Suppressor macrophage treated with lipopolysaccharide for 4 hours (primary cell): ENCODE data around the gene CCBE1.
A peak's percentile ranks its signal among the peaks of the same experiment; 100 is the strongest.

Experiments
- DNase-seq: peaks from one replicate; pipeline ENCODE4 v3.0.0-alpha.2; 2020

CCBE1 gene

DNA sequence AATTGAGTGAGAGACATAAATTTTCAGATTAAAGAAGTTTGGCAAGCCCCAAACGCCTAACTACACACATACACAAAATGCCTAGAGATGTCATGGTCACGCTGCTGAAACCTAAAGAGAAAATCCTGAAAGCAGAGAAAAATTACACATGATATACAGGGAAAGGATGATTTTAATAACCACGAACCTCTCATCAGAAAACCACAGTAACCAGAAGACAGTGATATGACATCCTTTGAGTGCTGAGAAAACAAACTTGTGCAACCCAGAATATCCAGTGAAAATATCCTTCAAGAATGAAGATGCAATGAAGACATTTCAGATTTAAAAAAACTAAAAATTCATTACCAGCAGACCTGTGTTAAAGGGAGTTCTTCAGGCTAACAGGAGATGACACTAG lies 215.8 kb downstream of the CCBE1 start:
- DNase-seq = no peak

GRCh38 chr18:59479776-59480175 lies 217.4 kb downstream of the CCBE1 start:
- no peak for DNase-seq

GRCh38 chr18:59478591-59478990 lies 218.6 kb downstream of the CCBE1 start:
- DNase-seq = no peak

DNA sequence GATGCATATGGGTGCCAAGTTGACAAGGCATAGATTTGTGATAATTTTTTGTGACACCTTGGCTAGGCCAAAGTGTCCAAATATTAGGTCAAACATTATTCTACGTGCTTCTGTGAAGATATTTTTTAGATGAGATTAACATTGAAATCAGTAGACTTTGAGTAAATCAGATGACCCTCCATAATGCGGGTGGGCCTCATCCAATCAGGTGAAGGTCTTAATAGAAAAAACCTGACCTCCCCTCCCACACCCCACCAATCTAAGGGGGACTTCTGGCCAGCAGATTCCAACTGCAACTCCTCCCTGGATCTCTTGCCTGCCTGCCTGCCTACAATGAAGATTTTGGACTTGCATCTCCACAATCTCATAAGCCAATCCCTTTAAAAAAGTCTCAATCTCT lies 219.4 kb downstream of the CCBE1 start:
- DNase-seq = no peak

DNA sequence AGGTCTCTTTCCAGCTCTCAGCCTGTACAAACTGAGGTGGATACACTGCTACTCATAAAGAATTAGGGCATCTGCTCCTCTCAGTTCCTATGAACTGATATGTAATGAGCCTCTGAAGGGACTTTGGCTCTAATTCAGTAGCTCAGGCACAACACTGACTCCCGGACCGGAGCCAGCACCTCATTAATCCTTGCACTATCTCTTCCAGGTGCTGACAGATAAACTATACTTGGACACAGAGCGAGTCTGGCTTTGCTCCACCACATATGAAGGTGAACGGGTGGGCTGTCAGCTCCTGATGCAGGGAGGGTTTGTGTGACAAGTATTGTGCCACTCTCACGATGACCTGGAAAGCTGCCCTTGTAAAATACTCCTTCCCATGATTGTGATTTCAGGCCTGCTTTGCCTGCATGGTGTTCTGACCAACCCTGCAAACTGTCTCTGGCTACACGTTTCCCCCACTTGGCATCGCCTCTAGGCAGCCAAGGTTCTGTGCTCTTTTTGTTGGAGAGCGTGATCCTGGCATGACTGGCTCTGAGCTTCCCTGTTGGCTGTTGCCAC lies 226.6 kb downstream of the CCBE1 start:
- DNase-seq = no peak

- DNase-seq = no peak
Measured at GRCh38 chr18:59469463-59470180, 227.6 kb downstream of the CCBE1 start.

DNA sequence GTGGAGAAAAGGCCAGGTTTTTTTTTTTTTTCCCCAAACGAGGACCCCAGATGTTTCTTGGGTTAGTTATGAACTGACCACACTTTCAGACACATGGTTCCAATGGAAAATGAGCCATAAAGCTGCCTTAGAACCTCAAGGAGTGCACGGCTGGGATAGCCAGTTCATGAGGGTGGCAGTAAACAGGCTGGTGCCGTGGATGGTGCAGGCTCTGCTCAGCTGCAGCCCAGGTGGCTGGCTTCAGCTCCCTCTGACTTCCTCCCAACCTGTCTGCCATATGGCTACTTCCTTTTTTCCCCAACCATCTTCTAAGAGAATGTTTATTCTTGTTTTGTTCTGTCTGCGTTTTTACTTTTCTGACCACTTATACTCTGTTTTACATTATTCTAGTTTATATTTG lies 228.4 kb downstream of the CCBE1 start:
- no peak for DNase-seq

GRCh38 chr18:59467497-59467896 lies 229.7 kb downstream of the CCBE1 start:
- no peak for DNase-seq

GRCh38 chr18:59466980-59467379 lies 230.2 kb downstream of the CCBE1 start:
- DNase-seq = no peak

DNA sequence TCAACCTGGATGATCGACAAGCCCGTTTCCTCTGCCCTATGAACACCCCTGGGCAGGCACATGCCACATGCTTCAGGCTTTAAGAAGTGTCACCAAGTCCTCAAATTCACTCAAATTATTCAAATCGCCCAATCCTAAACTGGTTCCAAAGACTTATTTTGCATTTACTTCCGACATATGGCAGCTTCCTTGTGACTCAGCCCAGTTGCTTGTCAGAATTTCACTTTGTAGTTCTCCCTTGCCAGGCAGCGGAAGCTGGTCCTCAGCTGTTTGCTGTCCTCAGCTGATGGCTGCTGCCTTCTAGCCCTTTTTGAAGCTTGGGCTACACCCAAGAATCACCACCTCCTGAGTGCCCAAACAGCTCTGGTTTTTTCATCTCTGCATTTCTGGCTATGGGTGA lies 232.7 kb downstream of the CCBE1 start:
- DNase-seq = no peak

DNA sequence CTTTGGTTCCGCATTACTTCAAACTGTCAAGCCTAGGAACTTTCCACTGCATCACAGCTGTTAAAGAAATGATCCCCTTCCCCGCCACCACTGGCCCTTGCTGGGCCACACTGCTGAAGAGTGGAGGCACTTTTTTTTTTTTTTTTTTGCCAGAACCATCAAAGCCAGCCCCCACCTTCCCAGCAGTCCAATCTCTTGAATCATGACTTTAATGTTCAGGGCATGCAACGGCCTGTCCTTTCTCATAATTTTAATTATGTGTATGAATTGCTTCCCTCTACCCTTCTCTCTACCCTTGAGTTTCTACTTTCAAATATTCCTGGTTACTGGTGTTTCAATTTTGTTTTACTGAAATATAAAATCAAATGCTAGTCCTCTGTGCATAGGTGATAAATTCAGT lies 236.1 kb downstream of the CCBE1 start:
- no peak for DNase-seq

GRCh38 chr18:59460072-59460420 lies 237.2 kb downstream of the CCBE1 start:
- DNase-seq = no peak

DNA sequence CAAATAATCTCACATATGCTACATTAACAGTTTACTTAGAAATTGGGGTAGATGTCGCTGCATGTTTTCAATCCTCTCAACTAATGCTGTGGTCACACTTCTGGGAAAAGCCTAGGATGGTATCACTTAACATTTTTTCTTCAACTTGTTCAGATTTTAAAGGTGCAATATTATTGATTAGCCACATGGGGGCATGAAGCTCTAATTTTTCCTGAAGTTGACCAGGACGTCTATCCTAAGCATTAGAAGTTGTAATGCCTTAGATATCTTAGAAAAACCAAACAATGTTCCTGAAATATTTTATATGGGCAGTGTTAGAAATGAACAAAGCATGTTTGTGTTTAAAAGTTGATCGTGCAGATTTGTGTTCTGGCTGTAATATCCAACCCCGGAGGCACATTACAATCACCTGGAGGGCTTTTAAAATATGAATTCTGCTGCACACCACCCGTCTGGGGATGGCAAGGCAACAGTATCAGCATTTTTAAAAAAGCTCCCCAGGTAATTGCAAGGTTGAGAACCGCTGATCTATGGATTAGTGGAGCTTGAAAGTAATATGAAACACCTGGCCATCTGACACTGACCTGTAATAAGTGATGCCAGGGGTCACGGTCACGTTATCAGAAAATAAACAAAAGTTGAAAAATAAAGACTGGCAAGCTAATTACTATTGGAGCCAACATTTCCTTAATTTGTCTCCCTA lies 237.7 kb downstream of the CCBE1 start:
- peak; percentile 17 for DNase-seq

DNA sequence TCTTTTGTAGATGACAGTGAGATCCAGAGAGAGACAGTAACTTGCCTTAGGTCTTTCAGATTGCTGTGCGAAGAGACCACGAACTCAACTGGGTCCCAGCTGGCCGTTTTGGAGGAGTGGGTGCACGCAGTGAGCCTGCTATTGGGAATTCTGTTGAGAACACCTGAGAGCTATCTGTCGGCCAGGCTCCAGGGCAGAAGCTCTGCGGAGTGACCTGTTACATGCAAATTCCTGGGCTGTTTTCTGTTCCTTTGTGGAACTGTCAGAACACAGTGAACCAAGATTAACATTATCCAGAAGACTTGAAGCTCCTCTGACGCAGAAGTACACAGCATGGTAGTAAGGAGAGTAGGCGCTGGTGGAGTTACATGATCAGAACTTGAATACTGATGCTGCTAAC lies 238.6 kb downstream of the CCBE1 start:
- no peak for DNase-seq

DNA sequence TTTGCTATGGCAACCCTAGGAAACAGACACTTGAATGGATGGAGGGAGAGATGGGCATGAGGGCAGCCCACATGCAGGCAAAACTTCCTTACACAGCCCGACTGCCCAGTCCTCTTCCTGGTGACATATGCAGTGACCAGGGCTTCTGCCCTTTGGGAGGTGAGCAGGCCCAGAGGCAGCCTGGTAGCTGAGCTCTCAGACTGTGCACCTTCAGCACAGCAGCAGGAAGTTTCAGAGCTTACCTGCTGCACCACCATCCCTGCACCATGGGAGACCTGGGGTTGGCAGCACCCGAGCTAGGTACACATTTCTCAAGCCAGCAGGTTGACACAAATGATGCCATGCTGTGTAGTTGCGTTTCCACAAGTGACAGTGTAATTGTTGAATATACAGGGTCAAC lies 240.6 kb downstream of the CCBE1 start:
- no peak for DNase-seq

GRCh38 chr18:59455728-59456276 lies 241.4 kb downstream of the CCBE1 start:
- DNase-seq = no peak

- DNase-seq = no peak
Measured at GRCh38 chr18:59454909-59455727, 242.1 kb downstream of the CCBE1 start.

GRCh38 chr18:59453468-59453961 lies 243.7 kb downstream of the CCBE1 start:
- DNase-seq = no peak

GRCh38 chr18:59451963-59452362 lies 245.3 kb downstream of the CCBE1 start:
- no peak for DNase-seq

GRCh38 chr18:59451073-59451472 lies 246.2 kb downstream of the CCBE1 start:
- DNase-seq = no peak

DNA sequence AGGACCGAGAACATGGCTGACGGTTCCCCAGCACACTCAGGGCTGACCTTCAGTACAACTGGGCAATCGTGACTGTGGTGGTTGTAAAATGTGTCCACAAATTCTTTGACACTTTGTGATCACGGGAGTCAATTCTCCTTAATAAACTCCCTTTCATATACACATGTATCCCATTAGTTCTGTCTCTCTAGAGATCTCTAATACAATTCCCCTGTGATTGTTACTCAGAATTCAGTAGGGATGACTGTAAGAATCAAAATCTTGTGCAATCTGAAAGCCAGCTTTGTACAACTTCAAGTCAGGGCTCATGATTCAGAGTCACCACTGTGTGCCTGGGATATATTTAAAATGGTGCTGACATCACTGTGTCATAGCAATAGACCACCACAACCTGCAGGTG lies 248.7 kb downstream of the CCBE1 start:
- DNase-seq = no peak

GRCh38 chr18:59446012-59446411 lies 251.2 kb downstream of the CCBE1 start:
- no peak for DNase-seq
